Erythroblast (primary cell): ENCODE data around the gene CACNA1G.

Experiments
- GATA1 ChIP-seq: IDR thresholded peaks from 2 replicates; pipeline ENCODE4 v1.6.1; 2011; ENCODE audit warnings: low read depth, mild to moderate bottlenecking, control low read depth, low read length, moderate library complexity
- POLR2A ChIP-seq: IDR thresholded peaks from 2 replicates; pipeline ENCODE4 v1.6.1; 2011; ENCODE audit warnings: mild to moderate bottlenecking, low read length

DNA sequence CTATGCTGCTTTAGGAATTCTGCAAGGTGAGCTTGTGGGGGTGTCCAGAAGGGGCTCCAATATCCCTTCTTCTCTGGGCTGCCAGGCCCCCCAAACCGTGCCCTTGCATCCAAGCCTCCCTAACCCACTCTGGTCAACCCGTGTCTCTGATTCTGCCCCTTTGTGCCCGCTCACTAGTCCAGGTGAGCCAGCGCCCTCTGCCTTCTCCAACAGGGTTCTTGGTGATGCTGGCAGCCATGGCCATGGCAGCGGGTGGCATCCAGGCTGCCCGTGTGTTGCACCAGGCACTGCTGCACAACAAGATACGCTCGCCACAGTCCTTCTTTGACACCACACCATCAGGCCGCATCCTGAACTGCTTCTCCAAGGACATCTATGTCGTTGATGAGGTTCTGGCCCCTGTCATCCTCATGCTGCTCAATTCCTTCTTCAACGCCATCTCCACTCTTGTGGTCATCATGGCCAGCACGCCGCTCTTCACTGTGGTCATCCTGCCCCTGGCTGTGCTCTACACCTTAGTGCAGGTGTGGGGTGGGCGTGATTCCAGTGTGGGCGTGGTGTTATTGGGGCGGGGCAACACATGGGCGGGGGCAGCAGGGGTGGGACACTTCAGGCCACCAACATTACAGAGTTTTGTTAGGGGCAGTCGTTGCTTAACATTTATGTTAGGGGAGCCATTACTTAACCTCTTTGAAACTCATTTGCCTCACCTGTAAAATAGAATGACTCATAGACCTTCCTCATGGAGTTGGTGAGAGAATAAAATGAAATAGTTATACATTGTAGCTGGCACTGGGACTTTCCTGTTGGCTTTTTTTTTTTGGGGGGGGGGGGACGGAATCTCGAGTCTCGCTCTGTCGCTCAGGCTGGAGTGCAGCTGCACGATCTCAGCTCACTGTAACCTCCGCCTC is 115.8 kb downstream of the CACNA1G start:
- no peak for TF ChIP-seq POLR2A
- TF ChIP-seq GATA1 = no peak
